ELR (cell line): ENCODE results near the gene FBLN2.
"Not testable (repeated sequence)": the region's sequence is repeated elsewhere in the genome, so short reads cannot be mapped to it uniquely, and the experiment has no call there.

Experiments
- DNase-seq: peaks from one replicate; pipeline ENCODE4 v3.0.0-alpha.2; 2015; ENCODE audit warnings: low read depth

The FBLN2 gene

GRCh38 chr3:13513913-13514517, 34.9 kb upstream of the FBLN2 start:
- no peak for DNase-seq

- DNase-seq: no peak
Observed at GRCh38 chr3:13514639-13515435, 34.1 kb upstream of the FBLN2 start.

GRCh38 chr3:13515786-13516759, 32.9 kb upstream of the FBLN2 start:
- no peak for DNase-seq

- no peak for DNase-seq
Observed at GRCh38 chr3:13516760-13517135, 32.2 kb upstream of the FBLN2 start.

- DNase-seq: no peak
Observed at GRCh38 chr3:13517253-13517977, 31.5 kb upstream of the FBLN2 start.

- no peak for DNase-seq
Observed at GRCh38 chr3:13518516-13518953, 30.4 kb upstream of the FBLN2 start.

GRCh38 chr3:13519006-13519791, 29.7 kb upstream of the FBLN2 start:
- DNase-seq: no peak

- no peak for DNase-seq
Observed at GRCh38 chr3:13520326-13520880, 28.5 kb upstream of the FBLN2 start.

- no peak for DNase-seq
Observed at GRCh38 chr3:13521309-13521708, 27.6 kb upstream of the FBLN2 start.

GRCh38 chr3:13521749-13522148, 27.2 kb upstream of the FBLN2 start:
- DNase-seq: not testable (repeated sequence)

- DNase-seq: no peak
Observed at GRCh38 chr3:13522236-13522635, 26.7 kb upstream of the FBLN2 start.

GRCh38 chr3:13524979-13525669, 23.8 kb upstream of the FBLN2 start:
- DNase-seq: no peak

- no peak for DNase-seq
Observed at GRCh38 chr3:13525827-13526625, 22.9 kb upstream of the FBLN2 start.

- no peak for DNase-seq
Observed at GRCh38 chr3:13526626-13526949, 22.3 kb upstream of the FBLN2 start.

- peak; percentile 72 for DNase-seq
Observed at GRCh38 chr3:13528217-13528867, 20.6 kb upstream of the FBLN2 start.

- no peak for DNase-seq
Observed at GRCh38 chr3:13529196-13530112, 19.5 kb upstream of the FBLN2 start.

GRCh38 chr3:13530241-13531009, 18.5 kb upstream of the FBLN2 start:
- DNase-seq: no peak
